Measurements from ENCODE around the gene POTEG.
"Not testable (repeated sequence)": the region's sequence is repeated elsewhere in the genome, so short reads cannot be mapped to it uniquely, and the experiment has no call there.

Gene POTEG

GRCh38 chr14:19383008-19383584 lies 51.0 kb downstream of the POTEG start:
- DNase-seq (ENCODE audit: extremely low read depth, low read depth); H3K4me3 ChIP-seq (replicated peaks; ENCODE audit: low read depth, low read length): not testable (repeated sequence)

- DNase-seq (ENCODE audit: extremely low read depth, low read depth); H3K4me3 ChIP-seq (replicated peaks; ENCODE audit: low read depth, low read length): not testable (repeated sequence)
Observed at GRCh38 chr14:19380137-19380536, 54.0 kb downstream of the POTEG start.

- DNase-seq (ENCODE audit: extremely low read depth, low read depth); H3K4me3 ChIP-seq (replicated peaks; ENCODE audit: low read depth, low read length): not testable (repeated sequence)
Observed at GRCh38 chr14:19374451-19374903, 59.7 kb downstream of the POTEG start.

- H3K4me3 ChIP-seq (replicated peaks; ENCODE audit: low read depth, low read length); DNase-seq (ENCODE audit: extremely low read depth, low read depth): not testable (repeated sequence)
Observed at GRCh38 chr14:19372813-19373500, 61.2 kb downstream of the POTEG start.

GRCh38 chr14:19371767-19372166 lies 62.4 kb downstream of the POTEG start:
- not testable (repeated sequence) for DNase-seq (ENCODE audit: extremely low read depth, low read depth); H3K4me3 ChIP-seq (replicated peaks; ENCODE audit: low read depth, low read length)

GRCh38 chr14:19362803-19363202 lies 71.3 kb downstream of the POTEG start:
- DNase-seq (ENCODE audit: extremely low read depth, low read depth) = not testable (repeated sequence)

GRCh38 chr14:19362323-19362722 lies 71.8 kb downstream of the POTEG start:
- not testable (repeated sequence) for H3K4me3 ChIP-seq (replicated peaks; ENCODE audit: low read depth, low read length); DNase-seq (ENCODE audit: extremely low read depth, low read depth)

More at GRCh38 chr14:19362803-19363202, 71.3 kb downstream of the POTEG start:
- not testable (repeated sequence) for H3K4me3 ChIP-seq (replicated peaks; ENCODE audit: low read depth, low read length)

GRCh38 chr14:19361636-19362253 lies 72.4 kb downstream of the POTEG start:
- not testable (repeated sequence) for DNase-seq (ENCODE audit: extremely low read depth, low read depth); H3K4me3 ChIP-seq (replicated peaks; ENCODE audit: low read depth, low read length)

- DNase-seq (ENCODE audit: extremely low read depth, low read depth); H3K4me3 ChIP-seq (replicated peaks; ENCODE audit: low read depth, low read length): not testable (repeated sequence)
Observed at GRCh38 chr14:19360937-19361635, 73.1 kb downstream of the POTEG start.
